NCI-H2107 (cell line): ENCODE results near the gene LPO.

Source experiments
- DNase-seq: peaks from one replicate; lab custom pipeline; 2025; lab: John Stamatoyannopoulos, UW

Gene LPO

GRCh38 chr17:58229384-58229783 is 9.0 kb upstream of the LPO start:
- DNase-seq: no peak

GRCh38 chr17:58229881-58230280 is 8.5 kb upstream of the LPO start:
- no peak for DNase-seq

- no peak for DNase-seq
These were observed 6.7 kb upstream of the LPO start for GRCh38 chr17:58231641-58232040.

GRCh38 chr17:58232707-58233156 is 5.7 kb upstream of the LPO start:
- DNase-seq: no peak

GRCh38 chr17:58233543-58233942 is 4.8 kb upstream of the LPO start:
- DNase-seq: no peak

- no peak for DNase-seq
These were observed 3.9 kb upstream of the LPO start for GRCh38 chr17:58234512-58234911.

GRCh38 chr17:58235821-58236220 is 2.6 kb upstream of the LPO start:
- no peak for DNase-seq

GRCh38 chr17:58236394-58236793 is 2.0 kb upstream of the LPO start:
- DNase-seq: no peak

GRCh38 chr17:58239987-58240386 is 1.6 kb downstream of the LPO start:
- no peak for DNase-seq

GRCh38 chr17:58242171-58242784 is 3.9 kb downstream of the LPO start:
- no peak for DNase-seq

- DNase-seq: no peak
These were observed 6.6 kb downstream of the LPO start for GRCh38 chr17:58244963-58245362.

GRCh38 chr17:58245428-58246103 is 7.2 kb downstream of the LPO start:
- no peak for DNase-seq

- no peak for DNase-seq
These were observed 7.8 kb downstream of the LPO start for GRCh38 chr17:58246104-58246740.

- no peak for DNase-seq
These were observed 8.4 kb downstream of the LPO start for GRCh38 chr17:58246781-58247180.

- DNase-seq: no peak
These were observed 9.4 kb downstream of the LPO start for GRCh38 chr17:58247511-58248363.

- no peak for DNase-seq
These were observed 10.5 kb downstream of the LPO start for GRCh38 chr17:58248955-58249269.

GRCh38 chr17:58249270-58250133 is 11.1 kb downstream of the LPO start:
- DNase-seq: peak; percentile 36

- DNase-seq: no peak
These were observed 12.1 kb downstream of the LPO start for GRCh38 chr17:58250344-58251011.

GRCh38 chr17:58252141-58252540 is 13.8 kb downstream of the LPO start:
- no peak for DNase-seq

- no peak for DNase-seq
These were observed 14.7 kb downstream of the LPO start for GRCh38 chr17:58253082-58253481.

- DNase-seq: no peak
These were observed 16.4 kb downstream of the LPO start for GRCh38 chr17:58254803-58255202.
